ENCODE data around the gene RIPOR1.

- TF ChIP-seq POLR2AphosphoS5 (IDR thresholded peaks at IDR 0.05) (no peak), CTCF (IDR thresholded peaks at IDR 0.05) (no peak)
Measured at GRCh38 chr16:67543582-67543981, 15.0 kb downstream of the RIPOR1 start.

All from suprapubic skin (tissue), 3 donors.